HepG2 (cell line): ENCODE results near the gene CACNB4. TPM values are rescaled to one million over a fixed set of nuclear protein-coding genes. Genes with fewer than 3 reads are reported as not detected.

Source experiments
- AKNA ChIP-seq: sonication (generic); formaldehyde crosslinking; IDR thresholded peaks from 2 replicates; pipeline ENCODE4 v1.4.0; 2020; ENCODE audit warnings: missing genetic modification reagents, borderline replicate concordance
- ARID4A ChIP-seq: sonication (generic); formaldehyde crosslinking; IDR thresholded peaks from 2 replicates; pipeline ENCODE4 v1.5.0; 2020; ENCODE audit warnings: mild to moderate bottlenecking, missing genetic modification reagents, borderline replicate concordance
- ATRX ChIP-seq: sonication (generic); formaldehyde crosslinking; IDR thresholded peaks from 2 replicates; pipeline ENCODE4 v1.4.0; 2020; ENCODE audit warnings: missing genetic modification reagents, borderline replicate concordance
- CREM ChIP-seq, 2 experiments: sonication (generic) in 1 of 2; formaldehyde crosslinking in 1 of 2; IDR thresholded peaks; 2 replicates each; pipeline versions ENCODE4 v1.4.0 to v1.6.1; 2016 to 2020; ENCODE audit warnings: antibody characterized with exemption in 1 of 2, mild to moderate bottlenecking in 1 of 2, missing genetic modification reagents in 1 of 2
- ELF3 ChIP-seq: IDR thresholded peaks from 2 replicates; pipeline ENCODE4 v1.6.1; 2016; ENCODE audit warnings: missing genetic modification reagents, missing compliant biosample characterization
- ESRRA ChIP-seq: sonication (generic); formaldehyde crosslinking; IDR thresholded peaks from 2 replicates; pipeline ENCODE4 v1.5.1; 2020; ENCODE audit warnings: mild to moderate bottlenecking, low read depth, missing genetic modification reagents
- FOXO1 ChIP-seq: sonication (generic); formaldehyde crosslinking; IDR thresholded peaks from 2 replicates; pipeline ENCODE4 v1.4.0; 2020; ENCODE audit warnings: missing genetic modification reagents
- GATAD2A ChIP-seq: IDR thresholded peaks from 2 replicates; pipeline ENCODE4 v1.6.1; 2016
- HES4 ChIP-seq: sonication (generic); formaldehyde crosslinking; IDR thresholded peaks from 2 replicates; pipeline ENCODE4 v1.9.0; 2021; ENCODE audit warnings: mild to moderate bottlenecking, missing genetic modification reagents, borderline replicate concordance
- HIC2 ChIP-seq: sonication (generic); formaldehyde crosslinking; IDR thresholded peaks from 2 replicates; pipeline ENCODE4 v1.9.0; 2022; ENCODE audit warnings: low read depth, missing genetic modification reagents
- KDM1A ChIP-seq: IDR thresholded peaks from 2 replicates; pipeline ENCODE4 v1.6.1; 2016; ENCODE audit warnings: missing compliant biosample characterization
- POLR2A ChIP-seq, 2 experiments: IDR thresholded peaks; 2 replicates each; pipeline ENCODE4 v1.6.1; 2011; ENCODE audit warnings: low read depth in 2 of 2, low read length in 2 of 2, mild to moderate bottlenecking in 1 of 2, moderate library complexity in 1 of 2; ENCODE audit not compliant: insufficient read depth in 1 of 2
- SP1 ChIP-seq, 2 experiments: fragments of 450-650 bp in 1 of 2; sonication (generic) in 1 of 2; formaldehyde crosslinking in 1 of 2; IDR thresholded peaks; 2 replicates each; pipeline versions ENCODE4 v1.4.0 to v1.6.1; 2016 to 2020; ENCODE audit warnings: missing genetic modification reagents in 1 of 2
- ZBTB43 ChIP-seq: sonication (generic); formaldehyde crosslinking; conservative IDR thresholded peaks from 2 replicates; pipeline ENCODE4 v1.4.0; 2020; ENCODE audit warnings: missing genetic modification reagents
- ZMYM2 ChIP-seq: sonication (generic); formaldehyde crosslinking; IDR thresholded peaks from 2 replicates; pipeline ENCODE4 v1.8.0; 2022; ENCODE audit warnings: mild to moderate bottlenecking, missing genetic modification reagents
- ZNF124 ChIP-seq: sonication (generic); formaldehyde crosslinking; IDR thresholded peaks from 2 replicates; pipeline ENCODE4 v1.4.0; 2020; ENCODE audit warnings: missing genetic modification reagents
- ZNF296 ChIP-seq: sonication (generic); formaldehyde crosslinking; conservative IDR thresholded peaks from 2 replicates; pipeline ENCODE4 v1.5.0; 2020; ENCODE audit warnings: mild to moderate bottlenecking, missing genetic modification reagents
- ZNF652 ChIP-seq: IDR thresholded peaks from 2 replicates; pipeline ENCODE4 v1.6.1; 2016; ENCODE audit warnings: low read depth, borderline replicate concordance
- polyA plus RNA-seq, 8 experiments: library from polyadenylated mRNA; depleted of rRNA in 3 of 8; stranded (reverse) in 7 of 8; unstranded in 1 of 8; fragments of >200 nt; fragmentation: Illumina TruSeq in 4 of 8; extraction: Trizol in 4 of 8; gene quantifications; 2 replicates each; pipeline versions ENCODE4 v1.2.1 to v1.2.3, GENCODE V29; 2011 to 2016; ENCODE audit warnings: low read depth in 4 of 8, missing spikeins in 1 of 8, mixed read lengths in 1 of 8; ENCODE audit not compliant: insufficient read depth in 1 of 8
- total RNA-seq, 5 experiments: library from RNA; depleted of rRNA; stranded (reverse); fragments of >200 nt; fragmentation: Illumina TruSeq; extraction: Trizol; gene quantifications; 2 replicates each; pipeline ENCODE4 v1.2.3, GENCODE V29; 2016; ENCODE audit warnings: low read depth in 1 of 5

Gene CACNB4
- total and polyA plus RNA-seq, 2 of the 13 experiments (the other 11 are each of a cell fraction or from before 2014, with no cell fraction given), result 5.1 to 14.3 TPM

- TF ChIP-seq FOXO1 (CRISPR knock-in tag) (0 out of 2 replicates have a peak, but pooled peaks have one; percentile 10), KDM1A (CRISPR knock-in tag) (no peak), SP1 (IDR thresholded peaks at IDR 0.05) (no peak), SP1 (CRISPR knock-in tag; IDR thresholded peaks at IDR 0.05) (no peak), ESRRA (CRISPR knock-in tag) (no peak), GATAD2A (peak; percentile 87), ZNF652 (CRISPR knock-in tag) (no peak), ZNF124 (CRISPR knock-in tag) (no peak), ELF3 (CRISPR knock-in tag) (no peak), HES4 (no peak), ZMYM2 (CRISPR knock-in tag) (no peak), ZBTB43 (CRISPR knock-in tag) (no peak), POLR2A (IDR thresholded peaks at IDR 0.05; ENCODE audit: insufficient read depth in 1 of 2, low read depth in 2 of 2, low read length in 2 of 2) (no peak), AKNA (CRISPR knock-in tag) (no peak), ARID4A (CRISPR knock-in tag) (no peak; the same call in 1 of the 2 replicates), CREM (IDR thresholded peaks at IDR 0.05) (peak; percentile 63), CREM (CRISPR knock-in tag; IDR thresholded peaks at IDR 0.05) (no peak), HIC2 (CRISPR knock-in tag) (no peak), ATRX (no peak), ZNF296 (no peak)
These were observed 245.6 kb downstream of the CACNB4 start (continued) for GRCh38 chr2:151853070-151853758.
